K562 (cell line): ENCODE measurements around the gene EDDM13. TPM values are rescaled to one million over a fixed set of nuclear protein-coding genes. Genes with fewer than 3 reads are reported as not detected.
A peak's percentile ranks its signal among the peaks of the same experiment; 100 is the strongest.

Source experiments
- ATAC-seq: fragments of 200-7000 bp; cut with Tn5 transposase; 3 replicates; pipeline ENCODE4 v1.9.1; 2020; ENCODE audit warnings: moderate library complexity
- BruUV-seq: library from RNA; stranded (reverse); fragments of 400-500 nt; replicated peaks from 2 replicates; lab custom pipeline; 2021; lab: Mats Ljungman, UMichigan
- CTCF ChIA-PET: fragments of 300-600 bp; formaldehyde crosslinking; extraction: SDS; loops from one replicate; lab custom pipeline; 2021; ENCODE audit warnings: low intra/inter-chr PET ratio; lab: Yijun Ruan, JAX
- POLR2A ChIA-PET: fragments of 300-600, 350-650 bp; sonication (Branson Sonifier 250); formaldehyde crosslinking; extraction: SDS; loops from one replicate; lab custom pipeline; 2021; ENCODE audit warnings: antibody characterized with exemption, inconsistent platforms; lab: Yijun Ruan, JAX
- DNase-seq, 4 experiments: peaks; one replicate each; pipeline versions ENCODE4 v3.0.0 to v3.0.0-alpha.2; 2011 to 2018; ENCODE audit warnings: low spot score in 3 of 4, mixed read lengths in 3 of 4; ENCODE audit errors: extremely low read depth in 1 of 4
- FAIRE-seq: peaks from 2 replicates; lab custom pipeline; 2011; peaks lifted over from hg19 to GRCh38; lab: Jason Lieb, UNC
- H2AFZ ChIP-seq: 2 replicates; pipeline ENCODE4 v1.6.0; 2011; ENCODE audit warnings: low read depth, low read length, control low read depth, inconsistent platforms
- H3K27ac ChIP-seq: fragments of 200-600 bp; 3 replicates; pipeline ENCODE4 v1.8.0; 2011; ENCODE audit warnings: low read depth, mild to moderate bottlenecking, control low read depth, inconsistent platforms, low read length, moderate library complexity, mixed read lengths; ENCODE audit errors: extremely low read depth
- H3K27me3 ChIP-seq, 2 experiments: fragments of 300-600 bp in 1 of 2; 2 replicates in 1 of 2; 3 replicates in 1 of 2; pipeline versions ENCODE4 v1.6.0 to v1.8.0; 2011; ENCODE audit warnings: inconsistent platforms in 2 of 2, low read length in 2 of 2, mild to moderate bottlenecking in 1 of 2, mixed read lengths in 1 of 2, moderate library complexity in 1 of 2; ENCODE audit not compliant: control insufficient read depth in 2 of 2, insufficient read depth in 2 of 2
- H3K36me3 ChIP-seq: fragments of 300-600 bp; 3 replicates; pipeline ENCODE4 v1.8.0; 2011; ENCODE audit warnings: mild to moderate bottlenecking, low read length, inconsistent platforms; ENCODE audit not compliant: control insufficient read depth, insufficient read depth
- H3K4me1 ChIP-seq, 2 experiments: fragments of 200-600 bp in 1 of 2; replicated peaks in 1 of 2; 2 replicates in 1 of 2; 3 replicates in 1 of 2; pipeline versions ENCODE4 v1.5.1 to v1.8.0; 2011; ENCODE audit warnings: inconsistent platforms in 2 of 2, low read length in 2 of 2, mild to moderate bottlenecking in 1 of 2, mixed read lengths in 1 of 2, moderate library complexity in 1 of 2; ENCODE audit not compliant: control insufficient read depth in 2 of 2, insufficient read depth in 2 of 2
- H3K4me2 ChIP-seq: 2 replicates; pipeline ENCODE4 v1.6.1; 2011; ENCODE audit warnings: low read length, control low read depth, inconsistent platforms, mixed read lengths; ENCODE audit not compliant: insufficient read depth
- H3K4me3 ChIP-seq: fragments of 200-600 bp; sonication (generic), shearing (Covaris generic); 2 replicates; pipeline ENCODE4 v1.5.1; 2016; ENCODE audit warnings: control low read depth, inconsistent platforms
- H3K79me2 ChIP-seq: fragments of 200-600 bp; 3 replicates; pipeline ENCODE4 v1.8.0; 2011; ENCODE audit warnings: low read length, inconsistent platforms; ENCODE audit not compliant: control insufficient read depth, insufficient read depth
- H3K9ac ChIP-seq, 2 experiments: 2 replicates each; pipeline versions ENCODE4 v1.6.0 to v1.6.1; 2011; ENCODE audit warnings: low read depth in 2 of 2, low read length in 2 of 2, control low read depth in 1 of 2, inconsistent platforms in 1 of 2, mild to moderate bottlenecking in 1 of 2, mixed read lengths in 1 of 2; ENCODE audit not compliant: insufficient read depth in 1 of 2
- H3K9me1 ChIP-seq: one replicate; pipeline ENCODE4 v1.6.0; 2011; ENCODE audit warnings: inconsistent platforms, mild to moderate bottlenecking, low read length, moderate library complexity; ENCODE audit not compliant: control insufficient read depth, insufficient read depth
- H3K9me3 ChIP-seq: replicated peaks from 2 replicates; pipeline ENCODE4 v1.5.1; 2011; ENCODE audit warnings: low read depth, low read length, inconsistent platforms; ENCODE audit not compliant: control insufficient read depth, insufficient read depth
- H4K20me1 ChIP-seq: replicated peaks from 2 replicates; pipeline ENCODE4 v1.6.1; 2011; ENCODE audit warnings: low read length, inconsistent platforms, mixed read lengths; ENCODE audit not compliant: control insufficient read depth, insufficient read depth
- AFF1 ChIP-seq, 2 experiments: fragments of 450-650 bp; IDR thresholded peaks; 2 replicates each; pipeline ENCODE4 v1.6.1; 2018; ENCODE audit warnings: mild to moderate bottlenecking in 2 of 2, low read depth in 1 of 2; ENCODE audit not compliant: partially characterized antibody in 2 of 2
- CBFA2T3 ChIP-seq: fragments of 450-650 bp; IDR thresholded peaks from 2 replicates; pipeline ENCODE4 v1.6.1; 2017
- CREB3 ChIP-seq: fragments of 450-650 bp; conservative IDR thresholded peaks from 2 replicates; pipeline ENCODE4 v1.6.1; 2016; ENCODE audit warnings: missing genetic modification characterization, low read depth, mild to moderate bottlenecking, missing compliant biosample characterization, moderate library complexity
- FOSL1 ChIP-seq: fragments of 200-800 bp; sonication (Bioruptor generic); conservative IDR thresholded peaks from 2 replicates; pipeline ENCODE4 v1.6.1; 2016; ENCODE audit warnings: missing genetic modification characterization, missing compliant biosample characterization
- GATA2 ChIP-seq: sonication (generic); formaldehyde crosslinking; IDR thresholded peaks from 2 replicates; pipeline ENCODE4 v1.4.0; 2020; ENCODE audit warnings: mild to moderate bottlenecking, missing genetic modification reagents
- JUND ChIP-seq, 2 experiments: IDR thresholded peaks; 2 replicates in 1 of 2; 3 replicates in 1 of 2; pipeline ENCODE4 v1.6.1; 2011; ENCODE audit warnings: borderline replicate concordance in 2 of 2, low read depth in 2 of 2, low read length in 2 of 2, improper control_type of control experiment in 1 of 2, missing biosample characterization in 1 of 2, missing genetic modification characterization in 1 of 2, missing genetic modification reagents in 1 of 2
- KLF16 ChIP-seq: IDR thresholded peaks from 2 replicates; pipeline ENCODE4 v1.6.1; 2016; ENCODE audit warnings: antibody characterized with exemption
- NR2C1 ChIP-seq, 2 experiments: fragments of 450-650 bp; IDR thresholded peaks; 2 replicates each; pipeline ENCODE4 v1.6.1; 2017; ENCODE audit warnings: mild to moderate bottlenecking in 2 of 2, antibody characterized with exemption in 1 of 2, inconsistent platforms in 1 of 2, missing compliant biosample characterization in 1 of 2, missing genetic modification characterization in 1 of 2
- SP1 ChIP-seq: sonication (generic); formaldehyde crosslinking; IDR thresholded peaks from 2 replicates; pipeline ENCODE4 v1.8.1; 2022; ENCODE audit warnings: mild to moderate bottlenecking, missing genetic modification reagents
- TFAP4 ChIP-seq: sonication (generic); formaldehyde crosslinking; IDR thresholded peaks from 2 replicates; pipeline ENCODE4 v1.8.0; 2022; ENCODE audit warnings: missing genetic modification reagents, mild to moderate bottlenecking, moderate library complexity, borderline replicate concordance
- ZNF347 ChIP-seq: fragments of 450-650 bp; formaldehyde crosslinking; IDR thresholded peaks from 2 replicates; pipeline ENCODE4 v1.4.0; 2020; ENCODE audit warnings: low read depth, mild to moderate bottlenecking, moderate library complexity
- ZNF395 ChIP-seq: fragments of 200-800 bp; sonication (Bioruptor generic); IDR thresholded peaks from 2 replicates; pipeline ENCODE4 v1.6.1; 2017; ENCODE audit warnings: missing genetic modification characterization, missing compliant biosample characterization
- WGBS: fragments of 100-300 bp; shearing (Covaris generic); methylation state at CpG from one replicate; pipeline ENCODE4 v1.1.6; 2016; ENCODE audit warnings: low coverage, mixed read lengths; ENCODE audit not compliant: insufficient coverage; ENCODE audit errors: missing lambda C conversion rate; 5-methylcytosine and 5-hydroxymethylcytosine counted together
- in situ Hi-C: fragments of 300-500 bp; cut with MboI; formaldehyde crosslinking; loops from 4 replicates; pipeline ENCODE4 v1.15.0; 2018; ENCODE audit warnings: inconsistent platforms, mixed read lengths
- intact Hi-C: fragments of 100-400 bp; cut with micrococcal nuclease; formaldehyde crosslinking; loops from 2 replicates; pipeline ENCODE4 v1.14.2; 2022
- polyA plus RNA-seq, 8 experiments: library from polyadenylated mRNA; depleted of rRNA in 4 of 8; stranded (reverse) in 5 of 8; unstranded in 3 of 8; fragments of >200 nt; fragmentation: Nextera tagmentation in 2 of 8; fragmentation: Illumina TruSeq in 1 of 8; extraction: Ambion mirVana in 2 of 8; extraction: Trizol in 1 of 8; gene quantifications; 2 replicates each; pipeline versions ENCODE4 v1.2.1 to v1.2.3, GENCODE V29; 2011 to 2014; ENCODE audit warnings: inconsistent platforms in 1 of 8, missing spikeins in 1 of 8
- total RNA-seq, 7 experiments: library from RNA; depleted of rRNA in 6 of 7; stranded (reverse); fragments of >200 nt in 6 of 7; fragmentation: Illumina TruSeq in 2 of 7; extraction: Trizol in 2 of 7; gene quantifications; 2 replicates each; pipeline versions ENCODE4 v1.2.1 to v1.2.3, GENCODE V29; 2011 to 2021; ENCODE audit warnings: low replicate concordance in 1 of 7

EDDM13 gene
- total and polyA plus RNA-seq, 9 of the 15 experiments (the other 6 are each of a cell fraction or from before 2014, with no cell fraction given) = 2.0 to 7.7 (median 4.1) TPM

GRCh38 chr19:56269348-56269747 lies 3.2 kb upstream of the EDDM13 start (continued):
- TF ChIP-seq TFAP4 (CRISPR knock-in tag) = no peak

- Histone ChIP-seq H3K27ac (no peak overlapping the region), H3K36me3 (no peaks in the 10 kb centered on the region), H3K27me3 (no peaks in the 10 kb centered on the region), H3K9ac (no peak overlapping the region), H4K20me1 (no peaks in the 10 kb centered on the region), H3K4me1 (no peaks in the 10 kb centered on the region; a peak in 1 of 5 replicates), H3K4me3 (no peak overlapping the region), H3K9me3 (no peaks in the 10 kb centered on the region), H2AFZ (no peak overlapping the region), H3K9me1 (no peaks in the 10 kb centered on the region), H3K79me2 (no peaks in the 10 kb centered on the region), H3K4me2 (no peak overlapping the region)
- intact Hi-C loops = no loop called here
- ChIA-PET CTCF (no interaction called here), POLR2A (interaction anchor here (1.5 to 1.6 kb wide), 2 partner anchors 10 to 16 kb away, joined by 3 to 10 read pairs; no protein-coding TSS in a partner anchor)
- FAIRE-seq = no peak
- WGBS = 41% methylated on average over 3 of the region's 3 CpGs
- ATAC-seq = no peak
- BruUV-seq = no TSS peak
- DNase-seq = no peak
- in situ Hi-C loops = no loop called here
- 0 out of 2 replicates have a peak, but pooled peaks have one; percentile 22 for TF ChIP-seq SP1 (CRISPR knock-in tag)
- TF ChIP-seq ZNF395 = 0 out of 2 replicates have a peak, but pooled peaks have one; percentile 41
- TF ChIP-seq JUND (IDR thresholded peaks at IDR 0.05; ENCODE audit: borderline replicate concordance, low read depth, low read length) = 0 out of 2 replicates have a peak, but pooled peaks have one; percentile 13
- no peak for TF ChIP-seq JUND (tag; IDR thresholded peaks at IDR 0.05; ENCODE audit: borderline replicate concordance, low read depth, low read length)
- TF ChIP-seq CBFA2T3 = peak; percentile 40; the same call in 1 of the 2 replicates
- 0 out of 2 replicates have a peak, but pooled peaks have one; percentile 29 for TF ChIP-seq GATA2 (CRISPR knock-in tag)
- TF ChIP-seq NR2C1 (IDR thresholded peaks at IDR 0.05) = no peak
- TF ChIP-seq NR2C1 (tag; IDR thresholded peaks at IDR 0.05) = no peak
- no peak for TF ChIP-seq ZNF347
- TF ChIP-seq FOSL1 (tag) = peak; percentile 86
- TF ChIP-seq KLF16 = peak; percentile 14; the same call in 1 of the 2 replicates
- TF ChIP-seq CREB3 (tag) = no peak
- no peak for TF ChIP-seq AFF1 (IDR thresholded peaks at IDR 0.05; ENCODE audit: low read depth in 1 of 2, partially characterized antibody in 2 of 2)
These were observed 1.9 kb upstream of the EDDM13 start for GRCh38 chr19:56270676-56271075.
